AG09319 (cell line): ENCODE data around the gene ANKRD55.
A peak's percentile ranks its signal among the peaks of the same experiment; 100 is the strongest.

Experiments
- DNase-seq: peaks from one replicate; pipeline ENCODE4 v3.0.0-alpha.2; 2010; ENCODE audit warnings: low read depth; ENCODE audit errors: extremely low read depth
- CTCF ChIP-seq: IDR thresholded peaks from 2 replicates; pipeline ENCODE4 v1.5.1; 2011; ENCODE audit warnings: low read depth, mild to moderate bottlenecking, inconsistent platforms, low read length, moderate library complexity

The ANKRD55 gene

GRCh38 chr5:56116599-56117141, 116.5 kb downstream of the ANKRD55 start:
- no peak for DNase-seq
- no peak for TF ChIP-seq CTCF

DNA sequence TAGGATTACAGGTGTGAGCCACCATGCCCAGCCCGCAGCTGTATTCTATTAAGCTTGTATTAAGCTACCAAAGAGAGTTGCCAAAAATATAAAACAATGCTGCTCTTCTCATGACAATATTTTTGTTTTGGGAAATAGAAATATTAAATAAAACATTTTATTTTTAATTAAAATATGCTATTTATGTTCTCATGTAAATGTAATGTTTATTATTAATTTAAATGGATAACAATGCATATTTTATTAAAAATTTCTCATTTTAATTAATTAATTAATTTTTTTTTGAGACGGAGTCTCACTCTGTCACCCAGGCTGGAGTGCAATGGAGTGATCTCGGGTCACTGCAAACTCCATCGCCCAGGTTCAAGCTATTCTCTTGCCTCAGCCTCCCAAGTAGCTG, 117.5 kb downstream of the ANKRD55 start:
- no peak for TF ChIP-seq CTCF
- DNase-seq = no peak

- TF ChIP-seq CTCF = no peak
- DNase-seq = peak; percentile 79
These were observed 120.5 kb downstream of the ANKRD55 start for GRCh38 chr5:56112526-56113121.

DNA sequence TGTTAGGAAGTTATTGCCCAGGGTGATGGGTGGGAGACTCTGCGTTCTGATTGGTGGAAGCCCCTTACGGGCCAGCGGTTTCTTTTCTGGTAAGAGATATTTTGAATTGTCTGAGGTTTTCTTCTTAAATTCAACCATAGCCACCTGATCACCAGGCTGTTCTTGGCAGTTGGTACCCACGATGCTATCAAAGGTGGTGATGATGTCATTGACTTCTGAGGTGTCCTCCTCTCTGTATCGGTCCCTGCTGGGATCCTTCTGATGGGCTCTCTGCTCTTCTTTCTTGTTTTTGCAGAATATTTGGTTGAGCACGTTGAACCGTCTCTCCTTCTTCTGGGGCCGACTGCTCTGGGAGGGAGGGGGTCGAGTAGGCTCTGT, 121.7 kb downstream of the ANKRD55 start:
- no peak for TF ChIP-seq CTCF
- no peak for DNase-seq

DNA sequence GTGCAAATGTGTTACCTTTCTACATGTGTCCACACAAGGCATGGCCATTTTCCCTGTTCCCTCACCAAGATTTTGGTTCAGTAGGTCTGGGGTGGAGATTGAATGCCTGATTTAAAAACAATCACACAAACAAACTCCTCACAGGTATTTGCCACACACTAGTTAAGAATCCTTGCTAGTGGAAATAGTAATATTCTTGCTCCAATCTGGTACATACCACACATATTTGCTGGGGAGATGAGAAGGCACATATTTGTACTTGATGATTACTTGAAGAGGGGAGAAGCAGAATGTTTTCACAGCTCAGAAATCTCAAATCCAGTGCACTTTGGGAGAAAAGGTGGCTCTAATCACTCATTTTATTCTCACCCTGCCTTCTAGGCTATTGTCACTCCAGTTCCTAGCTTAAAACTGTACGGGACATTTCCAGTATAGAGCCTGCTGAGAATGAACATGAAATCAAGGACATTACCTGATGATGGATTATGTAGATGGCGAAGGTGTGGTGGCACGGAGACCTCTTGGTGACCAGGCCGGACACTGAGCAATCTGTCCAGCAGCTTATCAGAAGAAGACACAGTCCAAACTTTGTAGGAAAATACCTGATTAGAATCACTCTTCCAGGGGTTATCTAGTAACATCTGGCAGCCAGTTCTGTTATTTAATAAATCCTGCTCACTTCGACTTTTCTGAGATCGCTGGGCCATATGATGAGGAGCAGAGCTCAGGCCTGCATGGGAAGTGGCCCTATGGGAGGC, 122.3 kb downstream of the ANKRD55 start:
- TF ChIP-seq CTCF = no peak
- no peak for DNase-seq

GRCh38 chr5:56108246-56108645, 124.9 kb downstream of the ANKRD55 start:
- DNase-seq = no peak
- no peak for TF ChIP-seq CTCF

- no peak for DNase-seq
- no peak for TF ChIP-seq CTCF
These were observed 126.3 kb downstream of the ANKRD55 start for GRCh38 chr5:56106837-56107236.
